GM12892 (cell line): ENCODE data around the gene ZMYND8.

Experiments used
- POLR2A ChIP-seq: IDR thresholded peaks from 2 replicates; pipeline ENCODE4 v1.6.1; 2011; ENCODE audit warnings: low read depth, low read length, control low read depth
- POLR2AphosphoS5 ChIP-seq: IDR thresholded peaks from 2 replicates; pipeline ENCODE4 v1.6.1; 2011; ENCODE audit warnings: low read depth, low read length, control low read depth
- TAF1 ChIP-seq: IDR thresholded peaks from 2 replicates; pipeline ENCODE4 v1.6.1; 2011; ENCODE audit warnings: low read depth, mild to moderate bottlenecking, control low read depth, low read length, borderline replicate concordance

DNA sequence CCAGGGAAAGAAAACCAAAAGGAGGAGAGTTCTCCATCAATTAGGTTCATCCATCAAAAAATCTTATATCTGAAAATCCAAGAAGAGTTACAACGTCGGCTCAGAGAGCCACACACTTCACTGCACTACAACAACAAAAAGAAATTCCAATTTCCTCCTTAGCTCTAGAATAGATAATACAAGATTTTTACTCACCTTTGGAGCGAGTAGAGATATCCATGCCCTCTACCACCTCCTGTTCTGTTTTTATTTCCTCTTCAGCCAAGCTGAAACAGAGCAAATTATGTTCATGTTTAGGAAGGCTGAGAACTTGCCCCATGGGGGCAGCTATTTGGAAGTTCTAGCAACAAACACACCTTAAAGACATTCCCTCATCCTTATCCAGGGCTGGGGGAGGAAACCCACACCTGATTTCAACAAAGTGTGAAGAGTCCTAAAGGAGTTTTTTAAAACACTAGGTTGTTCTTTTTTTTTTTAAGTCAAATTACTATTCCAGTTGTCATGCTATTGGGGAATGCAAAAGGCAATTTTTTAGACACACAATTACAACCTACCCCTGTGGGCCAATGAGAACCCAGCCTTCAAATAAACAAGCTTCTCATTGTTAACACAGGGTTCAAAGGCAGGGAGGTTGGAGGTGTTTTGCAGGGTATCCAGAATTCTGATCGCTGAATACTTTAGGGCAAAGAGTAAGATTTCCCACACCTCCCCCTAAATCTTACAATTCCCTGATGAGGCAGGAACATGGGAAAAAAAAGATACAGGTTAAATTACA is 8.7 kb downstream of the ZMYND8 start:
- TF ChIP-seq POLR2A (no peak), POLR2AphosphoS5 (no peak), TAF1 (no peak)
